HepG2 (cell line): ENCODE data around the gene NBL1. TPM values are rescaled to one million over a fixed set of nuclear protein-coding genes. Genes with fewer than 3 reads are reported as not detected.

ENCODE experiments used
- ATAC-seq: fragments of 200-7000 bp; cut with Tn5 transposase; 3 replicates; pipeline ENCODE4 v1.9.1; 2020; ENCODE audit warnings: mild to moderate bottlenecking, moderate library complexity
- BruUV-seq: library from RNA; stranded (reverse); fragments of 400-500 nt; replicated peaks from 2 replicates; lab custom pipeline; 2021; lab: Mats Ljungman, UMichigan
- CTCF ChIA-PET: fragments of 300-600 bp; formaldehyde crosslinking; extraction: SDS; loops from one replicate; lab custom pipeline; 2021; ENCODE audit warnings: low total read pairs, inconsistent platforms, low intra/inter-chr PET ratio; lab: Yijun Ruan, JAX
- POLR2A ChIA-PET: fragments of 350-600 bp; sonication (Branson Sonifier 250); formaldehyde crosslinking; loops from one replicate; lab custom pipeline; 2020; ENCODE audit warnings: antibody characterized with exemption, inconsistent platforms; lab: Yijun Ruan, JAX
- DNase-seq: peaks from one replicate; pipeline ENCODE4 v3.0.0-alpha.2; 2015; ENCODE audit warnings: low spot score
- FAIRE-seq: peaks from 3 replicates; lab custom pipeline; 2011; peaks lifted over from hg19 to GRCh38; lab: Jason Lieb, UNC
- H2AFZ ChIP-seq: one replicate; pipeline ENCODE4 v1.6.1; 2011; ENCODE audit warnings: low read length, inconsistent platforms
- H3K27ac ChIP-seq: fragments of 300-600 bp; 3 replicates; pipeline ENCODE4 v1.8.0; 2011; ENCODE audit warnings: mixed run types, mild to moderate bottlenecking, mixed read lengths, low read length, inconsistent platforms; ENCODE audit not compliant: insufficient read depth; ENCODE audit errors: extremely low read length
- H3K27me3 ChIP-seq, 2 experiments: fragments of 200-600 bp in 1 of 2; 2 replicates in 1 of 2; 3 replicates in 1 of 2; pipeline versions ENCODE4 v1.6.0 to v1.8.0; 2011; ENCODE audit warnings: low read length in 2 of 2, mild to moderate bottlenecking in 2 of 2, moderate library complexity in 2 of 2, inconsistent platforms in 1 of 2; ENCODE audit not compliant: insufficient read depth in 2 of 2, control insufficient read depth in 1 of 2
- H3K36me3 ChIP-seq, 2 experiments: fragments of 200-600 bp in 1 of 2; replicated peaks in 1 of 2; 2 replicates in 1 of 2; 3 replicates in 1 of 2; pipeline versions ENCODE4 v1.5.1 to v1.8.0; 2011; ENCODE audit warnings: low read length in 2 of 2, inconsistent platforms in 1 of 2; ENCODE audit not compliant: insufficient read depth in 2 of 2, control insufficient read depth in 1 of 2
- H3K4me1 ChIP-seq: 2 replicates; pipeline ENCODE4 v1.5.1; 2012; ENCODE audit warnings: low read length, inconsistent platforms; ENCODE audit not compliant: insufficient read depth
- H3K4me2 ChIP-seq: 2 replicates; pipeline ENCODE4 v1.6.0; 2011; ENCODE audit warnings: low read depth, low read length, inconsistent platforms
- H3K4me3 ChIP-seq, 3 experiments: fragments of 200-600 bp in 1 of 3; sonication (generic), shearing (Covaris generic) in 1 of 3; replicated peaks in 1 of 3; 2 replicates each; pipeline ENCODE4 v1.5.1; 2011 to 2016; ENCODE audit warnings: low read length in 3 of 3, inconsistent platforms in 2 of 3, low read depth in 2 of 3, mild to moderate bottlenecking in 2 of 3, control low read depth in 1 of 3, mixed read lengths in 1 of 3; ENCODE audit not compliant: insufficient read depth in 1 of 3
- H3K79me2 ChIP-seq: one replicate; pipeline ENCODE4 v1.6.1; 2011; ENCODE audit warnings: low read length, inconsistent platforms; ENCODE audit not compliant: insufficient read depth
- H3K9ac ChIP-seq: 2 replicates; pipeline ENCODE4 v1.6.0; 2011; ENCODE audit warnings: mild to moderate bottlenecking, low read depth, low read length, inconsistent platforms; ENCODE audit not compliant: insufficient read depth
- H3K9me3 ChIP-seq: 2 replicates; pipeline ENCODE4 v1.5.1; 2012; ENCODE audit warnings: mild to moderate bottlenecking, low read length
- H4K20me1 ChIP-seq: 2 replicates; pipeline ENCODE4 v1.6.0; 2011; ENCODE audit warnings: inconsistent platforms, mild to moderate bottlenecking, low read length, moderate library complexity; ENCODE audit not compliant: insufficient read depth
- GMEB2 ChIP-seq: IDR thresholded peaks from 2 replicates; pipeline ENCODE4 v1.6.1; 2016; ENCODE audit warnings: missing biosample characterization, missing genetic modification reagents, low read depth
- HBP1 ChIP-seq: IDR thresholded peaks from 2 replicates; pipeline ENCODE4 v1.6.1; 2016; ENCODE audit warnings: low read depth, control low read depth
- HNF1A ChIP-seq, 2 experiments: sonication (generic) in 1 of 2; formaldehyde crosslinking in 1 of 2; IDR thresholded peaks; 2 replicates each; pipeline versions ENCODE4 v1.4.0 to v1.6.1; 2016 to 2020; ENCODE audit warnings: borderline replicate concordance in 1 of 2, low read depth in 1 of 2, mild to moderate bottlenecking in 1 of 2, missing genetic modification reagents in 1 of 2
- HNRNPH1 ChIP-seq: fragments of 200-400 bp; formaldehyde crosslinking; optimal IDR thresholded peaks from 2 replicates; pipeline ENCODE3; 2017; ENCODE audit warnings: mild to moderate bottlenecking, low read depth, low read length
- HOXA7 ChIP-seq: sonication (generic); formaldehyde crosslinking; IDR thresholded peaks from 2 replicates; pipeline ENCODE4 v1.8.1; 2022; ENCODE audit warnings: mild to moderate bottlenecking, missing genetic modification reagents, moderate library complexity
- HOXD1 ChIP-seq: sonication (generic); formaldehyde crosslinking; IDR thresholded peaks from 2 replicates; pipeline ENCODE4 v1.5.0; 2020; ENCODE audit warnings: missing genetic modification reagents
- ISX ChIP-seq: sonication (generic); formaldehyde crosslinking; conservative IDR thresholded peaks from 2 replicates; pipeline ENCODE4 v1.5.0; 2020; ENCODE audit warnings: missing genetic modification reagents
- MNT ChIP-seq: fragments of 450-650 bp; IDR thresholded peaks from 2 replicates; pipeline ENCODE4 v1.6.1; 2016
- MTF1 ChIP-seq: sonication (generic); formaldehyde crosslinking; IDR thresholded peaks from 2 replicates; pipeline ENCODE4 v1.5.0; 2020; ENCODE audit warnings: missing genetic modification reagents
- REPIN1 ChIP-seq: sonication (generic); formaldehyde crosslinking; IDR thresholded peaks from 2 replicates; pipeline ENCODE4 v1.8.0; 2022; ENCODE audit warnings: missing genetic modification reagents, low read depth, mild to moderate bottlenecking, borderline replicate concordance
- TBX3 ChIP-seq: fragments of 450-650 bp; IDR thresholded peaks from 2 replicates; pipeline ENCODE4 v1.6.1; 2017; ENCODE audit warnings: antibody characterized with exemption, mild to moderate bottlenecking, inconsistent platforms, borderline replicate concordance
- TRAFD1 ChIP-seq: sonication (generic); formaldehyde crosslinking; IDR thresholded peaks from 2 replicates; pipeline ENCODE4 v1.5.1; 2020; ENCODE audit warnings: missing genetic modification reagents, mild to moderate bottlenecking, borderline replicate concordance
- whole genome bisulfite sequencing: methylation state at CpG from one replicate; pipeline ENCODE4 v1.1.6; 2017; ENCODE audit warnings: low lambda C conversion rate; 5-methylcytosine and 5-hydroxymethylcytosine counted together
- in situ Hi-C: cut with HindIII; loops from 2 replicates; pipeline ENCODE4 v1.10.0; 2017; ENCODE audit warnings: low pct_unique_long_range_greater_than_20kb; ENCODE audit not compliant: extremely low pct_ligation_motif_present
- intact Hi-C: fragments of 100-400 bp; cut with micrococcal nuclease; formaldehyde crosslinking; loops from one replicate; pipeline ENCODE4 v1.10.0; 2022; ENCODE audit not compliant: unreplicated experiment
- polyA plus RNA-seq, 8 experiments: library from polyadenylated mRNA; depleted of rRNA in 3 of 8; stranded (reverse) in 7 of 8; unstranded in 1 of 8; fragments of >200 nt; fragmentation: Illumina TruSeq in 4 of 8; extraction: Trizol in 4 of 8; gene quantifications; 2 replicates each; pipeline versions ENCODE4 v1.2.1 to v1.2.3, GENCODE V29; 2011 to 2016; ENCODE audit warnings: low read depth in 4 of 8, missing spikeins in 1 of 8, mixed read lengths in 1 of 8; ENCODE audit not compliant: insufficient read depth in 1 of 8
- total RNA-seq, 5 experiments: library from RNA; depleted of rRNA; stranded (reverse); fragments of >200 nt; fragmentation: Illumina TruSeq; extraction: Trizol; gene quantifications; 2 replicates each; pipeline ENCODE4 v1.2.3, GENCODE V29; 2016; ENCODE audit warnings: low read depth in 1 of 5

Gene NBL1
- total and polyA plus RNA-seq, 2 of the 13 experiments (the other 11 are each of a cell fraction or from before 2014, with no cell fraction given), result 2.7 to 13.8 TPM

GRCh38 chr1:19670787-19671186 is 26.7 kb downstream of the NBL1 start (continued):
- TF ChIP-seq HBP1 (CRISPR knock-in tag) (no peak), MTF1 (CRISPR knock-in tag) (no peak), TBX3 (no peak), MNT (no peak), HOXD1 (no peak), GMEB2 (CRISPR knock-in tag) (no peak)

- CTCF ChIA-PET, result no interaction called here
Observed at GRCh38 chr1:19672237-19672636, 28.1 kb downstream of the NBL1 start.

More at GRCh38 chr1:19672237-19672636, 28.1 kb downstream of the NBL1 start:
- Histone ChIP-seq H2AFZ (no peak overlapping the region), H3K4me3 (no peak overlapping the region), H4K20me1 (peaks cover 2% of the 10 kb centered on the region; the same call in 1 of the 2 replicates), H3K79me2 (no peaks in the 10 kb centered on the region), H3K27me3 (peaks cover 1 to 30% of the 10 kb centered on the region in 2 experiments; a peak in 3 of 5 replicates), H3K9me3 (no peaks in the 10 kb centered on the region), H3K4me1 (no peaks in the 10 kb centered on the region), H3K4me2 (no peak overlapping the region), H3K9ac (no peak overlapping the region), H3K36me3 (no peaks in the 10 kb centered on the region), H3K27ac (no peak overlapping the region)
- intact Hi-C loops, result no loop called here
- TF ChIP-seq HNRNPH1, result no peak
- TF ChIP-seq TRAFD1 (CRISPR knock-in tag), result no peak
- TF ChIP-seq HOXA7 (CRISPR knock-in tag), result no peak
- TF ChIP-seq REPIN1 (CRISPR knock-in tag), result no peak
- no peak for TF ChIP-seq HNF1A (IDR thresholded peaks at IDR 0.05; ENCODE audit: low read depth)
- TF ChIP-seq HNF1A (CRISPR knock-in tag; IDR thresholded peaks at IDR 0.05; ENCODE audit: borderline replicate concordance), result no peak
- TF ChIP-seq ISX (CRISPR knock-in tag), result no peak
- DNase-seq (no peak), ATAC-seq (no peak), FAIRE-seq (no peak)
- WGBS, result 2% methylated on average over 6 of the region's 6 CpGs
- in situ Hi-C loops, result no loop called here
- BruUV-seq, result no TSS peak
- POLR2A ChIA-PET, result no interaction called here
